Stimulated activated CD4-positive, alpha-beta T cell treated with anti-CD3 and anti-CD28 coated beads, TNF-alpha, amount 100 ng/mL, for 48 hours (primary cell): ENCODE measurements around the gene PIP4K2A.
"Not testable (repeated sequence)": the region's sequence is repeated elsewhere in the genome, so short reads cannot be mapped to it uniquely, and the experiment has no call there.

Source experiments
- DNase-seq, 3 donors: peaks; one replicate each; pipeline ENCODE4 v3.0.0-alpha.2; 2020; ENCODE audit warnings: low read depth in 3 of 3

Gene PIP4K2A

DNA sequence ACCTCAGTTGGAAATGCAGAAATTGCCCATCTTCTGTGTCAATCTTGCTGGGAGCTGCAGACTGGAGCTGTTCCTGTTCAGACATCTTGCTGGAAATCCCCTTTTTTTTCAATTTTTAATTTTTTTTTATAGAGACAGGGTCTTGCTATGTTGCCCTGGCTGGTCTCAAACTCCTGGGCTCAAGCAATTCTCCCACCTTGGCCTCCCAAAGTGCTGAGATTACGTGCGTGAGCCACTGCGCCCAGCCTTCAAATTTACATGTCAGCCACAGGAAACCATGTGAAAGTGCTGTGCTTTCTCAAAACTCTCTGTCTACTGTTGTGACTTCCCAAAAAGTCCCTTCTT is 200.0 kb downstream of the PIP4K2A start:
- not testable (repeated sequence) for DNase-seq

DNA sequence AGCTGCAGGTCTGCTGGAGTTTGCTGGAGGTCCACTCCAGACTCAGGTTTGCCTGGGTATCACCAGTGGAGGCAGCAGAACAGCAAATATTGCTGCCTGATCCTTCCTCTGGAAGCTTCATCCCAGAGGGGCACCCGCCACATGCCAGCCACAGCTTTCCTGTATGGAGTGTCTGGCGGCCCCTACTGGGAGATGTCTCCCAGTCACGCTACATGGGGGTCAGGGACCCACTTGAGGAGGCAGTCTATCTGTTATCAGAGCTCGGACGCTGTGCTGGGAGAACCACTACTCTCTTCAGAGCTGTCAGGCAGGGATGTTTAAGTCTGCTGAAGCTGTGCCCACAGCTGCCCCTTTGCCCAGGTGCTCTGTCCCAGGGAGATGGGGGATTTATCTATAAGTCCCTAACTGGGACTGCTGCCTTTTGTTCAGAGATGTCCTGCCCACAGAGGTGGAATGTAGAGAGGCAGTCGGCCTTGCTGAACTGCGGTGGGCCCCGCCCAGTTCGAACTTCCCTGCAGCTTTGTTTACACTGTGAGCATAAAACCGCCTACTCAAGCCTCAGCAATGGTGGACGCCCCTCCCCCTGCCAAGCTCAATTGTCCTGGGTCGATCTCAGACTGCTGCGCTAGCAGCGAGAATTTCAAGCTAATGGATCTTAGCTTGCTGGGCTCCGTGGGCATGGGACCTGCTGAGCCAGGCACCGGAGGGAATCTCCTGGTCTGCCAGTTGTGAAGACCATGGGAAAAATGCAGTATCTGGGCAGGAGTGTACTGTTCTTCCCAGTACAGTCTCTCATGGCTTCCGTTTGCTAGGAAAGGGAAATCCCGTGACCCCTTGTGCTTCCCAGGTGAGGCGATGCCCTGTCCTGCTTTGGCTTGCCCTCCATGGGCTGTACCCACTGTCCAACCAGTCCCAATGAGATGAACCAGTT is 200.6 kb downstream of the PIP4K2A start:
- not testable (repeated sequence) for DNase-seq

DNA sequence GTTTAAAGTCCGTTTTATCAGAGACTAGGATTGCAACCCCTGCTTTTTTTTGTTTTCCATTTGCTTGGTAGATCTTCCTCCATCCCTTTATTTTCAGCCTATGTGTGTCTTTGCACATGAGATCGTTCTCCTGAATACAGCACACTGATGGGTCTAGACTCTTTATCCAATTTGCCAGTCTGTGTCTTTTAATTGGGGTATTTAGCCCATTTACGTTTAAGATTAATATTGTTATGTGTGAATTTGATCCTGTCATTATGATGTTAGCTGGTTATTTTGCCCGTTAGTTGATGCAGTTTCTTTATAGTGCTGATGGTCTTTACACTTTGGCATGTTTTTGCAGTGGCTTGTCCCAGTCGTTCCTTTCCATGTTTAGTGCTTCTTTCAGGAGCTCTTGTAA is 202.4 kb downstream of the PIP4K2A start:
- not testable (repeated sequence) for DNase-seq

DNA sequence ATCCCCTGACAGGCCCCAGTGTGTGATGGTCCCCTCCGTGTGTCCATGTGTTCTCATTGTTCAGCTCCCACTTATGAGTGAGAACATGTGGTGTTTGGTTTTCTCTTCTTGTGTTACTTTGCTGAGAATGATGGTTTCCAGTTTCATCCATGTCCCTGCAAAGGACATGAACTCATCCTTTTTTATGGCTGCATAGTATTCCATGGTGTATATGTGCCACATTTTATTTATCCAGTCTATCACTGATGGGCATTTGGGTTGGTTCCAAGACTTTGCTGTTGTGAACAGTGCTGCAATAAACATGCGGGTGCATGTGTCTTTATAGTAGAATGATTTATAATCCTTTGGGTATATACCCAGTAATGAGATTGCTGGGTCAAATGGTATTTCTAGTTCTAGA is 206.2 kb downstream of the PIP4K2A start:
- DNase-seq, result not testable (repeated sequence)

DNA sequence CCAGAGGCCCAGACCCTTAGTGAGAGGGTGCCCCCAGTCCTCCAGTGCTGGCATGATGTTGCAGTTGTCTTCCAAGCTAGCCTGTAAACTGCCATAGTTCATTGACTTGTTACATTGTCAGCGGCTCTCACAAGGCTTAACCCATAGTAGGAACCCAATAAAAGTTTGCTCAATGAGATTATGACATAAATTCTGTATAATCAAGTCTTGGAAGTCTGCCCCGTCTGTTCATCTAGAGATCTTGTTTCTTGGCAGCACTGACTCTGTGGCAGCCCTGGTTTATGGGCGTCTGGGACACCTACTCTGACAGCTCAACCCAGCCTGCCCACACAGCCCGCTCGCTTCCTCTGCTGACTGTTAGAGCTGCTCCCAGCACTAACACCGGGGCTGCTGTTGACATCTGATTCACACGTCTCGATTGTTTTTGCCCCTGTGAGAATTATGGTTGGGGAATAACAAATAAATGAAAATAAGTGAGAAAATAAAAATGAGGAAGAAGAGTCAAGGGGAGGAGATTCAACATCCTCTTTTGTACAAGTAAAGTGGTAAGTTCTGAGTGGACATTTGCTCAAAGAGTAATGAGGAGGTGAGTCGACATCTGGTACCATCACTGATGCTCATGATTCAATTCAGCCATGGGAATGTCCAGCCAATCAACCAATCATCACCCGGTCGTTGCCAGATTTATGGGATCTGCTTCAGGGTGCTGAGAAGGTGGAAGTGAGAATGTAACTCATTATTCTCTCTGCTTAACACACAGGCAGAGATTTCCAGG is 208.3 kb downstream of the PIP4K2A start:
- peak; percentile 4 to 31 (median 24) for DNase-seq

DNA sequence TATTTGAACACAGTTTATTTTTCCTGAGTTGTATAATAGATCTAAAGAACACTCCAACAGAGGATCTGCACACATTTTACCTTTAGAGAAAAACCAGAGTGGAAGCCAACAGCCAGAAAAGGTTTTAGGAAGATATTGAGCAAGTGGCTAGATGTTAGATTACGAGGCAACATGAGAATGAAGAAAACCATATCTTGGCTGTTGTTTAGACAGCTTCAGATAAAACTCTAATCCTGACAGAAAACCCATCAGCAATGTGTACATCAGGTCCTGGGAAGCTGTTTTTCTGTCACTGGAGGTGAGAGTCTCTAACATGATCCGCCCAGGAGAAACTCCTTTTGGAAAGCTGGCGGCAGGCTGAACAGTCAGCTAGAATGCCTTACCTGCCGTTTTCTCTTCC is 209.6 kb downstream of the PIP4K2A start:
- no peak for DNase-seq

DNA sequence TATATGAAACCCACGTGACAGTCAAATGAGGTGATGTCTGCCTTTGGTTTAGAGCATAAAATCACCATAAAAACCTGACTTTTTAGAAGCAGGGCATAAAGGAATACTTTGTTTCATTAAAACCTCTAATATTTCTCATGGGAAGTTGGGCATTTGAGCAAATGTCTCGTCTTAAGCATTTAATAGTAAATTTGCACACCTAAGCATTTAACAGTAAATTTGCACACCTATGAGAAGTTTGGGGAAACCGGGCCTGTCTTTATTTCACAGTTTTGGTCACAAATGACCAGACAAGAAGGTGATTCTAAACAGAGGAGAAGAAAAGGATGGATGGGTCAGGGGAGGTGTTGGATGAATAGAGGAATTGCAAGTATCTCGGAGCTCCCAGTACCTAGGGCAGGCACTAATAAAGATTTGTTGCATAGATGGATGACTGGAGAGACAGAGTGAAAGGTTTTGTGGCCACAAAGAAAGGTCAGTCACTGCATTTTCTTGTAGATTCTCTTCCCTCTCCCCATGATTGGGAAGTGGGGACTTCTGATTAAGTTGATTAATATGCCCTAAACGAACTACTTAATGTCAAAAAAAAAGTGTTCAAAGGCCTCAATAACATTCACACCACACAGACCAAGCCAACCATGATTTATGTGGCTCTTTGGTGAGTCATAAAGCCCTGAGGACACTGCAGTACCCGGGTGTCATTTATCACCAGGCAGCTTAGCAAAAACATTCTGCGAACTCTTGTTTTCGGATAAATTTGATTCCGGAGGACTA is 210.9 kb downstream of the PIP4K2A start:
- no peak for DNase-seq

DNA sequence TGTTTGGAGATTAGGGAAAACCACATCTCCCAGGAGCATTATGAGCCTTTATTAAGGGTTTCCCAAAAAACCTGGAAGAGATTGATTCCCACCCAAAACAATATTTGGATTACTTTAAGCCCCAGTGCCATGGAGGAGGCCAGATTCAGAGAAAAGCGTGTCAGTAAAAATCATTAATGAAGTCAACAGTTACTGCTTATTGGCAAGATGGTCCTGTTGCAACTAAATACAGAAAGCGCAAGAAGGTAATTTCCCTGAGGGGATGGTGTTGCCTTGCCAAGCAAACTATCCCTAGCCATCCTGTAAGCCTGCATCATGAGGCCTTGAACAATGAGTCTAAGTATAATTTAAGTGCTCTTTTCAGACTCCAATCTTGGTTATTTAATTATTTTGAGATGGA is 212.5 kb downstream of the PIP4K2A start:
- DNase-seq, result no peak

DNA sequence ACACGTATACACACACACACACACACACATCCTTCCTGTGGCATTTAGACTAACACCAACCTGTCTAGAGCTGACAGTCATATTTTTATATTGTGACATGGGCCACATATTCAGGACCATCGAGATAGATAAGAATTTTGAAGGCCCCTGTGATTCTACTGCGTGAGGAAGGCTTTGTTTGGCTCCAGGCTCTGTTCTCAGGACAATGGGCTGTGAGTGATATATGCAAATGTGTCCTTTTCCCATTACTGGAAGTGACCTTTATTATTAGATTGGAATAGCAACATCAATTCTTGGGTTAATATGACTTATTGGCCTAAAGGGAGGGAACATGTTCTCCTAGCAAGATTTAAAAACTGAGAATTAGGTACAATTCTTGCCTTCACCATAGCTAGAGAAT is 213.0 kb downstream of the PIP4K2A start:
- no peak for DNase-seq

DNA sequence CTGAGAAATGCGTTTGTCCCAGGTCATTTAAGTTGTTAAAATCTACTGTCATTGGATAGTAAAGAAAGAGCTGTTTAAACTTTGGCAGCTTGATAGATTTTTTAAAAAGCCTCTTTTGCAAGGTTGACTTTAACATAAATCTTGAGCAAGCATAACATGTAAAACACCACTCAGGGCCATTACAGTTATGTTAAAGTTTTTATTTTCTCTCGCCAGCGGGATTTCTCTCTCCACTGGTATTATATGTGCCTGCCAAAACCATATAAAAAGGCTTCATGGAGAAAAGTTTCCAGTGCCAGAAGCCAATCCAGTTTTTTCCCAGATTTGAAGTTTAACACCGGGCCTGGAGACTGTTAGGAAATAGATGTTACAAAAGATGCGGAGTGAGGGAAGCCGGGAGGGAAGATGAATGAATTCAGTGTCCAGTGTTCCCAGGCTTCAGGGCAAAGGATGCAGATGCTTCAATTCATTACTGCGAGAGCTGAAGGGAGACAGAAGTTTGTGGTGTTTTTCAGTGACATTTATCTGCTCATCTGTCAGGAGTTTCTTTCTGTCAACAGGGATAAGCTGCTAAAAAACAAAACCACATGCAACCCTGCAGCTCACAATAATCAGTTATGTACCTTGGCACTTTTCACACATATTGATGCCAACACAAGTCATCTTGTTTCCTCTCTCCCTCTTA is 213.6 kb downstream of the PIP4K2A start:
- no peak for DNase-seq

DNA sequence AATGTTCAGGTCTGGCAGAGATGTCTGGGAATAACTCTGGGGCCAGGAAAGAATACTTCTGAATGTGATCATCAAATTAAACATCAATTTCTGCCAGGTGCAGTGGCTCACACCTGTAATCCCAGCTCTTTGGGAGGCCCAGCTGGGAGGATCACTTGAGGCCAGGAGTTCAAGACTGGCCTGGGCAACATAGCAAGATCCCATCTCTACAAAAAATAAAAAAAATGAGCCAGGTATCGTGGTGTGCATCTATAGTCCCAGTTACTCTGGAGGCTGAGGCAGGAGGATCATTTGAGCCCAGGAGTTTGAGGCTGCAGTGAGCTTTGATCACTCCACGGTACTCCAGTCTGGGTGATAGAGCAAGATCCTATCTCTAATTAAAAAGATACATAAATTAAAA is 214.4 kb downstream of the PIP4K2A start:
- DNase-seq, result not testable (repeated sequence)

DNA sequence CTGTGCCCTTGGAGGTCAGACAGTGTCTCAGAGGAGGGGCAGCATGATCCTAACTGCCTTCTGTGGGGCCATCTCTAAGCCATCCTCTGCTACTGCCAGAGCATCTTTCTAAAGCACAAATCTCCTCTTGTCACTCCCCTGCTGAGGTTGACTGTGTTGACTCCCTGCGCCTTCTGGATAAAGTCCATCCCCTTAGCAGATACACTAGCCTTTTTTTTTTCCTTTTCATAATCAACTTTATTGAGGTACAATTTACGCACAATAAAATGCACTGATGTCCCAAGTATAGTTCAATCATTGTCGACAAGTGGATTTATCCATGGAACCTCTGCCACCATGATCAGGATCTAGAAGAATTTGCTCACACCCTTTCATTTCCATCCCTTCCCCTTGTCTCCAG is 219.0 kb downstream of the PIP4K2A start:
- no peak for DNase-seq

DNA sequence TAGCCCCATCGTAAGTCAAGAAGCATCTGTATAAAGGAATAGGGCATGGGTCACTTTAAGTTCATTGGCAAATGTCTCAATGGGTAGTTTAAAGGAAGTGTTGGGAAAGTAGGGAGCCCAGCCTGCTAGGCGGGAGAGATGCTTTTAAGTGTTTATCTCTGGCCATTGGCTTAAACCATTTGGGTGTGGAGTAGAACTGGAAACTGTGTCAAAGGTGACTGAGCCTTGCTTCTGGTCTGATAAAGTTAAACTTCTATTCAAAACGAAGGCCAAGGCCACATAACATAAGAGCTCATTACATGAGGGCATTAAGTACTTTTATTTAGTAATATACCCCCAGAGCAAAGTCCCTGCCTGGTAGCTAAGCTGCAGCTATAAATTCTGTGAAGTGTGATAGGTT is 220.4 kb downstream of the PIP4K2A start:
- DNase-seq, result no peak

DNA sequence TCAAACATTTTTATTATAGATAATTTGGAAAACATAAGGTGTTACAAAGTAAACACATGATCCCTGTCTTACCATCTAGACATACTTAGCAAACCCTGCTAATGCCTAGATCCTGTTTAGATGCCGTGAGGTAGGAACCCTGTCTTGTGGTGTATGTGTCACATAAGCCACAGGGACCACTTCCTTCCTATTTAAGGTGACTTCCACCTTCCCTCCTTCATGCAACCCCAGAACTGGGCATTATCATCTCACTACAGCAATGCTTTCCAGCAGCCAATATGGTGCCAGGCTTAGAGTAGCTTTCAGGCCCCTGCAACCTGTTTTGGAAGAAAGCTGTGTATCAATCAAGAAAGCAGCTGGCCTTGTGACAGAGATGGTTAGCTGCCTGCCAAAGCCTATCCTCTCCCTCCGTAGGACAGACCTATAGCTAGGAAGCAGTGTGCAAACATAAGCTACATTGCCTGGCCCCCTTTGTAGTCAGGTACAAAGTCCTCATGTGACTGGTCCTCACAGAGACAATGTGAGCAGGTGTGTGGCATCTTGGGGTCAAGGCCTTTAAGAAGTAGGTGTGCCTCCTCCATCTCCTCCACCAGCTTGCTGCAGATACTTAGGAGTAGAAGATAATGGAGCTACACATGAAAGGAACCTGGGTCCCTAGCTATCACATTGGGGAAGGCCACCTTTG is 222.3 kb downstream of the PIP4K2A start:
- no peak for DNase-seq

DNA sequence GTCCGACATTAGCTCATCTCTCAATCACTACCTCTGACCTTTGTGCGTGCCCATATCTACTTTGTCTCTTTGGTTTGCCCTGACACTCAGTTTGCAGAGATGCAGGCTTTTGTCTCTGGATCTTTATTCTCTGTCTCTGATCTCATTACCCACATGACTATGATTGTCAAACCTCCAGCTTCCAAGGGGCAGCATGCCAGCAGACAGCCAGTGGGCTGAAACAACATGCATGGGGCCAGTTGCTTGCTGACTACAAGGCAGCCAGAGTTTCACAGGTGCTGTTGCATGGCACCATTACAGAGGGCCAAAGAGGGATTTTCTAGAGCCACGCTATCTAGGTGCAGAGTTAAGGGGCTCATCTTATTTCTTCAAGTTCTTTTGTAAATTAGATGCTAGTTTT is 222.9 kb downstream of the PIP4K2A start:
- DNase-seq, result no peak

DNA sequence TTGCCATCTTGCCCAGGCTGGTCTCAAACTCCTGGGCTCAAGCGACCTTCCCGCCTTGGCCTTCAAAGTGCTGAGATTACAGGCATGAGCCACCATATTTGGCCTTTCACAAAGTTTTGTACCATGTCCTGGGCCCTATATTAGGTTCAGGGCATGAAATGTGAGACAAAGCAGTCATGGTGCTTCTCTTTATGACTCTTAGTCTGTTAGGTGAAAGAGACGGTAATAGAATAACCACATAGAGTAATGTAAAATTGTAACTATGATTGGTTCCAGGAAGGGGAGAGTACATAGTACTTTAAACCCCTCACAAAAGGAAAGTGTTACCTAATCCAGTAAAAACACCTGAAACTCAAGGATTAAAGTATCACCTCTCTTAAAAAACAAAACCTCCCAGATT is 224.4 kb downstream of the PIP4K2A start:
- no peak for DNase-seq

DNA sequence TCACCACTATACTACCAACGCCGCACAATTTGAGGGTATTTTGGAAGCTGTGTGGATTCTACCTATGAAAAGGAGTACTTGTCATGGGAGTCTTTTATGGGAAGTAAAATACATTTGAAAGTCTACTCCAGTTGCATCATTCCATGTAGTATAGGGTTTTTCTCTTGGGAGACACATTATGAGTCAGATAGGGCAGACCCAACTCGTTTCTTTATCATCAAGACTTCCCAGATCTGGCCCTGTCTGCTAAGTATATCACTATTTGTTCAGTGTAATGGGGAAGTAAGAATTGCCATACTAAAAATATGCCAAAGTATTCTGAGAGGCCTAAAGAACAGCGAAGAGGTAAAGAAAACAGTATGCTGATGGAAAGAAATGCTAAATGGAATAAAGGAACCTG is 224.9 kb downstream of the PIP4K2A start:
- no peak for DNase-seq

DNA sequence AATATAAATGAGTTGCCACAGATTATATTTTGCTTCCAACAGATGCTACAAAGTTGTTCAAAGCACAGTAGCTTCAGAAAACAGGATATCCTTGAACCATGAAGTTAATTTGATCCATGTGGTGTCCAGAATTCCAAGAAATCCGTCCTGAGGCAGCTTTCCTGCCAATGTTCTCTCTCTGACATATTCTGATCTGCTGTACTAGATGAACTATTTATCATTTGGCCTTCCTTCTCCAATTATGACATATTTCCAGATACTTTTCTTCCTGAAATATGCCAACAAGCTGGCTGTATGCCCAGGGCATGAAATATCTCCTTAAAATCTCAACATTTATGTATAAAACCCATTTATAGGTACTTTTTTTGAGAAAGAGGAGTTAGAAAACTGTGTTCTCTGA is 227.9 kb downstream of the PIP4K2A start:
- DNase-seq, result no peak
